Activated B cell treated with CpG ODN at 0.5 μM for 24 hours (primary cell): Measurements from ENCODE around the gene GLCCI1. TPM values are rescaled to one million over a fixed set of nuclear protein-coding genes. Genes with fewer than 3 reads are reported as not detected.

Source experiments
- ATAC-seq: fragments of 200-7000 bp; cut with Tn5 transposase; one replicate; pipeline ENCODE4 v1.10.0; 2021; ENCODE audit warnings: low read depth, mild to moderate bottlenecking, moderate library complexity
- CTCF ChIA-PET: fragments of 350-600 bp; sonication (Branson Sonifier 250); formaldehyde crosslinking; loops from one replicate; lab custom pipeline; 2021; ENCODE audit warnings: antibody characterized with exemption; lab: Charles Lee
- POLR2A ChIA-PET: fragments of 350-600 bp; sonication (Branson Sonifier 250); formaldehyde crosslinking; loops from one replicate; lab custom pipeline; 2021; ENCODE audit warnings: antibody characterized with exemption; lab: Charles Lee
- DNase-seq: peaks from one replicate; pipeline ENCODE4 v3.0.0; 2022
- H3K27ac Mint-ChIP-seq: one replicate; pipeline ENCODE4 v1.8.0; 2020; ENCODE audit warnings: mixed read lengths
- H3K27me3 Mint-ChIP-seq: one replicate; pipeline ENCODE4 v1.8.0; 2021; ENCODE audit warnings: mixed read lengths
- H3K36me3 Mint-ChIP-seq: one replicate; pipeline ENCODE4 v1.8.0; 2021; ENCODE audit warnings: low read depth, mixed read lengths
- H3K4me1 Mint-ChIP-seq: one replicate; pipeline ENCODE4 v1.8.0; 2021; ENCODE audit warnings: mixed read lengths
- H3K4me3 Mint-ChIP-seq: one replicate; pipeline ENCODE4 v1.8.0; 2020; ENCODE audit warnings: mild to moderate bottlenecking, mixed read lengths
- H3K9me3 Mint-ChIP-seq: one replicate; pipeline ENCODE4 v1.8.0; 2020; ENCODE audit warnings: mixed read lengths
- CTCF ChIP-seq: fragments of 200-600 bp; IDR thresholded peaks from one replicate; pipeline ENCODE4 v1.8.0; 2022; ENCODE audit warnings: antibody characterized with exemption, mild to moderate bottlenecking
- intact Hi-C: fragments of 100-400 bp; cut with micrococcal nuclease; formaldehyde crosslinking; loops from one replicate; pipeline ENCODE4 v1.15.1; 2024
- total RNA-seq: library from RNA; stranded (reverse); gene quantifications from 2 replicates; pipeline ENCODE4 v1.2.3, GENCODE V29; 2022

GLCCI1 gene
- total RNA-seq, 1 donor from 2014 or later: 37.4 TPM

DNA sequence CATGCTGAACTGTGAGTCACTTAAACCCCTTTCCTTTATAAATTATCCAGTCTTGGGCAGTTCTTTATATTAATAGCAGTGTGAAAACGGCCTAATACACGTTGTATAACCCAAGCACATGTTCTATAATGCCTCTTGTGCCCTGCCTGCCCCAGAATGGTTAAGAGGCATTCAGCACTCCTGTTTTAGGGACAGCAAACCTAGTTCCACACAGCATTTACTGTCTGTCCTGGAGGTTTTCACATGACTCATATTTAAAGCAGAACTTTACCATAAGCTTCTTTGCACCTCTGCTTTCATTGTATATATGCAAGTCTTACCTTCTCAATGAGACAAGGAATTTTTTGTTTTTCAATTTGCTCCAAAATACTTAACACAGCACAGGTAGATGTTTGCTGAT, 148.6 kb downstream of the GLCCI1 start:
- CTCF ChIA-PET: no interaction called here
- DNase-seq (no peak), ATAC-seq (no peak)
- Mint-ChIP-seq H3K27ac (no peak overlapping the region), H3K4me3 (no peak overlapping the region), H3K4me1 (peaks cover 56% of the 10 kb centered on the region), H3K27me3 (no peaks in the 10 kb centered on the region), H3K9me3 (peaks cover 11% of the 10 kb centered on the region), H3K36me3 (no peaks in the 10 kb centered on the region)
- POLR2A ChIA-PET: interaction anchor here (3.6 kb wide), 1 partner anchor 8 kb away, joined by 23 read pairs; no protein-coding TSS in a partner anchor
- intact Hi-C loops: loop anchor here (10.0 kb wide), 1 partner anchor 862 kb away; no protein-coding TSS in a partner anchor
- no peak for TF ChIP-seq CTCF

GRCh38 chr7:8119262-8119661, 150.7 kb downstream of the GLCCI1 start:
- no peak for DNase-seq
- Mint-ChIP-seq H3K4me1 (peaks cover 46% of the 10 kb centered on the region), H3K4me3 (no peak overlapping the region), H3K27me3 (no peaks in the 10 kb centered on the region), H3K27ac (no peak overlapping the region), H3K36me3 (no peaks in the 10 kb centered on the region), H3K9me3 (peaks cover 8% of the 10 kb centered on the region)
- CTCF ChIA-PET: no interaction called here
- intact Hi-C loops: loop anchor here (10.0 kb wide), 1 partner anchor 864 kb away; no protein-coding TSS in a partner anchor
- ATAC-seq: no peak
- POLR2A ChIA-PET: interaction anchor here (0.6 kb wide), 1 partner anchor 334 kb away, joined by 15 read pairs; no protein-coding TSS in a partner anchor
- no peak for TF ChIP-seq CTCF

GRCh38 chr7:8120390-8121058, 151.9 kb downstream of the GLCCI1 start:
- H3K9me3 Mint-ChIP-seq: peaks cover 3% of the 10 kb centered on the region
- no peak overlapping the region for H3K27ac Mint-ChIP-seq
- TF ChIP-seq CTCF: no peak
- no peaks in the 10 kb centered on the region for H3K36me3 Mint-ChIP-seq
- intact Hi-C loops: no loop called here
- no peak for DNase-seq
- ChIA-PET POLR2A (no interaction called here), CTCF (no interaction called here)
- ATAC-seq: no peak
- H3K4me1 Mint-ChIP-seq: peaks cover 44% of the 10 kb centered on the region
- H3K4me3 Mint-ChIP-seq: no peak overlapping the region
- H3K27me3 Mint-ChIP-seq: no peaks in the 10 kb centered on the region

- no peaks in the 10 kb centered on the region for H3K36me3 Mint-ChIP-seq
- POLR2A ChIA-PET: no interaction called here
These were observed 152.6 kb downstream of the GLCCI1 start for GRCh38 chr7:8121243-8121642.

More at GRCh38 chr7:8121243-8121642, 152.6 kb downstream of the GLCCI1 start:
- ATAC-seq (no peak), DNase-seq (no peak)
- Mint-ChIP-seq H3K9me3 (peaks cover 3% of the 10 kb centered on the region), H3K4me3 (no peak overlapping the region), H3K27me3 (no peaks in the 10 kb centered on the region), H3K4me1 (peaks cover 44% of the 10 kb centered on the region), H3K27ac (no peak overlapping the region)
- intact Hi-C loops: no loop called here
- TF ChIP-seq CTCF: no peak
- CTCF ChIA-PET: no interaction called here
